H9 (cell line): ENCODE measurements around the gene BMP3. TPM values are rescaled to one million over a fixed set of nuclear protein-coding genes. Genes with fewer than 3 reads are reported as not detected.

Source experiments
- DNase-seq: peaks from one replicate; pipeline ENCODE4 v3.0.0-alpha.2; 2017
- H2AFZ ChIP-seq: one replicate; pipeline ENCODE4 v1.6.1; 2013; ENCODE audit warnings: mild to moderate bottlenecking, low read length, control low read depth, moderate library complexity
- H2AK5ac ChIP-seq: 2 replicates; pipeline ENCODE4 v1.6.1; 2013; ENCODE audit warnings: low read length, control low read depth, mixed read lengths; ENCODE audit not compliant: insufficient read length
- H2BK120ac ChIP-seq: one replicate; pipeline ENCODE4 v1.6.1; 2013; ENCODE audit warnings: low read depth, mild to moderate bottlenecking, low read length, control low read depth, inconsistent platforms; ENCODE audit not compliant: poor library complexity, severe bottlenecking
- H2BK12ac ChIP-seq: 2 replicates; pipeline ENCODE4 v1.6.1; 2013; ENCODE audit warnings: low read length, control low read depth, mixed read lengths, low read depth; ENCODE audit not compliant: insufficient read length
- H2BK15ac ChIP-seq: 2 replicates; pipeline ENCODE4 v1.6.1; 2013; ENCODE audit warnings: low read depth, low read length, control low read depth
- H2BK20ac ChIP-seq: one replicate; pipeline ENCODE4 v1.6.1; 2013; ENCODE audit warnings: low read depth, mild to moderate bottlenecking, low read length, control low read depth, inconsistent platforms; ENCODE audit not compliant: poor library complexity, severe bottlenecking
- H2BK5ac ChIP-seq: 2 replicates; pipeline ENCODE4 v1.6.1; 2013; ENCODE audit warnings: low read length, control low read depth, mixed read lengths; ENCODE audit not compliant: insufficient read length
- H3K14ac ChIP-seq: 2 replicates; pipeline ENCODE4 v1.6.1; 2013; ENCODE audit warnings: low read length, control low read depth; ENCODE audit not compliant: insufficient read depth
- H3K18ac ChIP-seq: 2 replicates; pipeline ENCODE4 v1.6.1; 2013; ENCODE audit warnings: low read depth, mild to moderate bottlenecking, mixed read lengths, low read length, control low read depth; ENCODE audit not compliant: insufficient read length
- H3K23ac ChIP-seq: 2 replicates; pipeline ENCODE4 v1.6.1; 2013; ENCODE audit warnings: low read length, control low read depth, mixed read lengths, low read depth; ENCODE audit not compliant: insufficient read length
- H3K23me2 ChIP-seq: 2 replicates; pipeline ENCODE4 v1.6.1; 2013; ENCODE audit warnings: low read depth, mild to moderate bottlenecking, mixed read lengths, low read length, control low read depth; ENCODE audit not compliant: insufficient read length, poor library complexity, severe bottlenecking
- H3K27ac ChIP-seq: 2 replicates; pipeline ENCODE4 v1.5.1; 2013; ENCODE audit warnings: low read length, control low read depth, mixed read lengths, low read depth; ENCODE audit not compliant: insufficient read length
- H3K27me3 ChIP-seq: 2 replicates; pipeline ENCODE4 v1.6.1; 2013; ENCODE audit warnings: low read length, control low read depth, inconsistent platforms; ENCODE audit not compliant: insufficient read depth
- H3K4ac ChIP-seq: 2 replicates; pipeline ENCODE4 v1.6.1; 2013; ENCODE audit warnings: low read depth, mild to moderate bottlenecking, control low read depth, inconsistent platforms, low read length, moderate library complexity
- H3K4me1 ChIP-seq: 2 replicates; pipeline ENCODE4 v1.6.1; 2013; ENCODE audit warnings: low read length, control low read depth, inconsistent platforms; ENCODE audit not compliant: insufficient read depth
- H3K4me2 ChIP-seq: 2 replicates; pipeline ENCODE4 v1.6.1; 2013; ENCODE audit warnings: low read length, control low read depth, mixed read lengths; ENCODE audit not compliant: insufficient read length, insufficient read depth
- H3K56ac ChIP-seq: 2 replicates; pipeline ENCODE4 v1.6.1; 2013; ENCODE audit warnings: low read depth, mild to moderate bottlenecking, mixed read lengths, low read length, control low read depth; ENCODE audit not compliant: insufficient read length
- H3K79me1 ChIP-seq: 2 replicates; pipeline ENCODE4 v1.6.1; 2013; ENCODE audit warnings: low read depth, mild to moderate bottlenecking, moderate library complexity, low read length, control low read depth, inconsistent platforms; ENCODE audit not compliant: insufficient read depth, poor library complexity, severe bottlenecking
- H3K79me2 ChIP-seq: 2 replicates; pipeline ENCODE4 v1.6.1; 2013; ENCODE audit warnings: low read length, control low read depth, inconsistent platforms; ENCODE audit not compliant: insufficient read depth
- H3K9ac ChIP-seq: 2 replicates; pipeline ENCODE4 v1.6.1; 2013; ENCODE audit warnings: low read length, control low read depth, mixed read lengths; ENCODE audit not compliant: insufficient read length; ENCODE audit errors: extremely low read depth
- H3K9me3 ChIP-seq: one replicate; pipeline ENCODE4 v1.6.1; 2013; ENCODE audit warnings: low read depth, low read length, inconsistent platforms; ENCODE audit not compliant: control insufficient read depth
- H3T11ph ChIP-seq: one replicate; pipeline ENCODE4 v1.6.1; 2013; ENCODE audit warnings: mild to moderate bottlenecking, low read length, control low read depth, inconsistent platforms
- H4K20me1 ChIP-seq: one replicate; pipeline ENCODE4 v1.6.1; 2013; ENCODE audit not compliant: control insufficient read depth, insufficient read length, insufficient read depth
- H4K5ac ChIP-seq: 2 replicates; pipeline ENCODE4 v1.6.1; 2013; ENCODE audit warnings: low read depth, mild to moderate bottlenecking, mixed read lengths, low read length, control low read depth; ENCODE audit not compliant: insufficient read length
- H4K8ac ChIP-seq: replicated peaks from 2 replicates; pipeline ENCODE4 v1.6.1; 2013; ENCODE audit warnings: low read length, control low read depth, mixed read lengths, low read depth; ENCODE audit not compliant: insufficient read length
- H4K91ac ChIP-seq: 2 replicates; pipeline ENCODE4 v1.6.1; 2013; ENCODE audit warnings: low read depth, mild to moderate bottlenecking, moderate library complexity, mixed read lengths, low read length, control low read depth; ENCODE audit not compliant: insufficient read length
- H3K27ac Mint-ChIP-seq, 3 experiments: 2 replicates in 2 of 3; 3 replicates in 1 of 3; pipeline ENCODE4 v1.8.0; 2020 to 2021; ENCODE audit warnings: mixed read lengths in 3 of 3, mild to moderate bottlenecking in 1 of 3, moderate library complexity in 1 of 3
- H3K27me3 Mint-ChIP-seq: 2 replicates; pipeline ENCODE4 v1.8.0; 2021; ENCODE audit warnings: low read depth, mild to moderate bottlenecking, moderate library complexity, mixed read lengths
- H3K36me3 Mint-ChIP-seq, 3 experiments: 2 replicates in 2 of 3; 3 replicates in 1 of 3; pipeline ENCODE4 v1.8.0; 2020 to 2021; ENCODE audit warnings: low read depth in 3 of 3, mixed read lengths in 3 of 3; ENCODE audit not compliant: insufficient read depth in 1 of 3
- H3K4me1 Mint-ChIP-seq, 2 experiments: 2 replicates each; pipeline ENCODE4 v1.8.0; 2020; ENCODE audit warnings: mixed read lengths in 2 of 2
- H3K4me3 Mint-ChIP-seq, 2 experiments: 2 replicates in 1 of 2; 3 replicates in 1 of 2; pipeline ENCODE4 v1.8.0; 2020 to 2021; ENCODE audit warnings: mild to moderate bottlenecking in 2 of 2, mixed read lengths in 2 of 2, moderate library complexity in 1 of 2
- H3K9me3 Mint-ChIP-seq, 2 experiments: 2 replicates in 1 of 2; 3 replicates in 1 of 2; pipeline ENCODE4 v1.8.0; 2020; ENCODE audit warnings: mild to moderate bottlenecking in 2 of 2, mixed read lengths in 2 of 2, moderate library complexity in 1 of 2
- WGBS: extraction: QIAGEN DNeasy Blood & Tissue Kit; methylation state at CpG from one replicate; pipeline ENCODE4 v1.1.7; 2013; ENCODE audit warnings: missing lambda C conversion rate, low lambda C conversion rate, mixed read lengths; ENCODE audit not compliant: insufficient read length; ENCODE audit errors: extremely low coverage; 5-methylcytosine and 5-hydroxymethylcytosine counted together
- total RNA-seq: library from RNA; stranded (reverse); gene quantifications from 2 replicates; pipeline ENCODE4 v1.2.1, GENCODE V29; 2021
- TF ChIP-seq, protein P1 (sequence below): fragments of 200-600 bp; sonication (generic); conservative IDR thresholded peaks from 3 replicates; pipeline ENCODE4 v1.8.0; 2021; ENCODE audit warnings: antibody characterized with exemption, mild to moderate bottlenecking

Gene BMP3
- total RNA-seq, 1 experiment from 2014 or later, result not detected

DNA sequence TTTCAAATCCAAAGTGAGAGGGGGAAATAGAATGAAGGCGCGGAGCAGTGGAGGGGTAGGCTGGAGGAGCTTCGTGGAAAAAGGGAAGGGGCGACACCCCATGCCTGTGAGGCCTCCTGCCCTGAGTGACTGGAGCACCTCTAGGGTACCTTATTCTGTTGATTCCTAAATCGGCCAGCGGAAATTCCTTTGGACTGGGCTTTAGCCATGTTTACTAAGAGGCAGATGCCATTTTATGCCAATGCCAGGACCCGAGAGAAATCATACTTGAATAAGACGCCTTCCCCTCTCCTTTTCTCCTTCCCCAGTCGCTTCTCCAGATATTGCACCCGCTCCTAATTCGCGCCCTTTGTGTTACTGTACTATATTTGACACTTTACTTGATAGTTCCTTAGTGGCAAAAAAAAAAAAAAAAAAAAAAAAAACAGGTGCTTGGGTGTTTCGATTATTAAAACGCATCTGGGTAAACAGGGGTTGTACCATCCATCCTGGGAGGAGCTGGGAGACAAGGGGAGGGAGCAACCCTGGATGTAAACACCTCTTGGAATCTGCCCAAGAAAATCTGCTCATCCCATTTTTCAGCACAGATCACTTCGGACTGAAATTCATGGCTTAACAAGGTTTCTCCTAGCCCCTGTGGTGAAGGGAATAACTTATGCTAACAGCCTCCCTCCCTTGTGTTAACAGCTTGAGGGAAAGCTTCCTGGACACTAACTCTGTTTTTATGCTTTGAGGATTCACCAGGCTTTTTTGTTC lies 1.5 kb downstream of the BMP3 start:
- no peak overlapping the region for H4K5ac ChIP-seq
- DNase-seq, result no peak
- peaks cover 22% of the 10 kb centered on the region for H3K23me2 ChIP-seq
- Mint-ChIP-seq H3K9me3 (no peaks in the 10 kb centered on the region; a peak in 1 of 5 replicates), H3K27me3 (peaks cover 84% of the 10 kb centered on the region), H3K4me1 (peaks cover 28 to 32% of the 10 kb centered on the region in 2 experiments), H3K36me3 (no peaks in the 10 kb centered on the region; a peak in 1 of 7 replicates), H3K27ac (no peak overlapping the region), H3K4me3 (peak overlapping the region; percentile 77 to 94)
- no peak overlapping the region for H4K91ac ChIP-seq
- H3K14ac ChIP-seq, result no peak overlapping the region
- no peak overlapping the region for H3K23ac ChIP-seq
- peaks cover 2% of the 10 kb centered on the region; the same call in 1 of the 2 replicates for H3K4me1 ChIP-seq
- no peak overlapping the region for H3K9ac ChIP-seq
- no peak overlapping the region for H2BK20ac ChIP-seq
- peak overlapping the region; percentile 88 for H3K4me2 ChIP-seq
- H2AK5ac ChIP-seq, result no peak overlapping the region
- no peak overlapping the region for H2BK12ac ChIP-seq
- no peak overlapping the region for H2AFZ ChIP-seq
- H3K79me2 ChIP-seq, result no peaks in the 10 kb centered on the region
- no peak overlapping the region for H2BK120ac ChIP-seq
- no peaks in the 10 kb centered on the region for H3K79me1 ChIP-seq
- no peak overlapping the region for H4K8ac ChIP-seq
- H4K20me1 ChIP-seq, result no peaks in the 10 kb centered on the region
- H2BK5ac ChIP-seq, result no peak overlapping the region
- H3K9me3 ChIP-seq, result no peaks in the 10 kb centered on the region
- no peak overlapping the region for H3K56ac ChIP-seq
- WGBS, result no CpG with 5 or more reads among the region's 15 CpGs
- no peak overlapping the region for H3K18ac ChIP-seq
- H2BK15ac ChIP-seq, result no peak overlapping the region
- TF ChIP-seq, protein P1, sequence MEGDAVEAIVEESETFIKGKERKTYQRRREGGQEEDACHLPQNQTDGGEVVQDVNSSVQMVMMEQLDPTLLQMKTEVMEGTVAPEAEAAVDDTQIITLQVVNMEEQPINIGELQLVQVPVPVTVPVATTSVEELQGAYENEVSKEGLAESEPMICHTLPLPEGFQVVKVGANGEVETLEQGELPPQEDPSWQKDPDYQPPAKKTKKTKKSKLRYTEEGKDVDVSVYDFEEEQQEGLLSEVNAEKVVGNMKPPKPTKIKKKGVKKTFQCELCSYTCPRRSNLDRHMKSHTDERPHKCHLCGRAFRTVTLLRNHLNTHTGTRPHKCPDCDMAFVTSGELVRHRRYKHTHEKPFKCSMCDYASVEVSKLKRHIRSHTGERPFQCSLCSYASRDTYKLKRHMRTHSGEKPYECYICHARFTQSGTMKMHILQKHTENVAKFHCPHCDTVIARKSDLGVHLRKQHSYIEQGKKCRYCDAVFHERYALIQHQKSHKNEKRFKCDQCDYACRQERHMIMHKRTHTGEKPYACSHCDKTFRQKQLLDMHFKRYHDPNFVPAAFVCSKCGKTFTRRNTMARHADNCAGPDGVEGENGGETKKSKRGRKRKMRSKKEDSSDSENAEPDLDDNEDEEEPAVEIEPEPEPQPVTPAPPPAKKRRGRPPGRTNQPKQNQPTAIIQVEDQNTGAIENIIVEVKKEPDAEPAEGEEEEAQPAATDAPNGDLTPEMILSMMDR, result no peak
- no peak overlapping the region for H3K27ac ChIP-seq
- H3K4ac ChIP-seq, result no peak overlapping the region
- no peak overlapping the region for H3T11ph ChIP-seq
- peaks cover 21% of the 10 kb centered on the region; the same call in 1 of the 2 replicates for H3K27me3 ChIP-seq
